Renal cortex interstitium (tissue), 11 donors: Measurements from ENCODE around the gene CNTD1. TPM values are rescaled to one million over a fixed set of nuclear protein-coding genes. Genes with fewer than 3 reads are reported as not detected.

Experiments
- DNase-seq, 11 donors: peaks; one replicate each; pipeline ENCODE4 v3.0.0-alpha.2; 2013; ENCODE audit warnings: low read depth in 9 of 11, low spot score in 4 of 11; ENCODE audit errors: extremely low read depth in 1 of 11
- polyA plus RNA-seq, 3 donors: library from polyadenylated mRNA; unstranded; fragments of 120-200 nt; gene quantifications; one replicate each; pipeline ENCODE4 v1.2.1, GENCODE V29; 2013; ENCODE audit not compliant: insufficient read length in 3 of 3

Gene CNTD1
- polyA plus RNA-seq, 3 donors: 1.4 to 3.4 (median 2.2) TPM

GRCh38 chr17:42775534-42776098, 23.0 kb upstream of the CNTD1 start:
- no peak for DNase-seq

DNA sequence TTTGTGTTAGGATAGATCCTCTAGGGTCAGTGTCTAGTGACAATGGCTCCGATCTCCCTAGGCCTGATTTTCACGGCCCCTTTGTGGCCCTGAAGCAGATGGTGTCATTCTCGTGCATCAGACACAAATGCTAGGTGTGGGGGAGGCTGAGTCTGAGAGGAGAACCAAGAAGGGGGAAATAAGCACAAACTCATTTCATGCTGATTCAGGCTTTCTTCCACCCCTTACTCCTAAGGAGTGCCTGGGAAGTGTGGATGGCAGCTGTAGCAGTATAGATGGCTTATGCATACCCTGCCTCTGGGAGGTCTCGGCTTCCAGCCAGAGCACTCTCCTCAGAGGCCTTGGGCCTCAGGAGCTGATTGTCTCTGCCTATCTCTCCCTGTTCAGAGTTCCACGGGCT, 20.1 kb upstream of the CNTD1 start:
- DNase-seq: no peak

DNA sequence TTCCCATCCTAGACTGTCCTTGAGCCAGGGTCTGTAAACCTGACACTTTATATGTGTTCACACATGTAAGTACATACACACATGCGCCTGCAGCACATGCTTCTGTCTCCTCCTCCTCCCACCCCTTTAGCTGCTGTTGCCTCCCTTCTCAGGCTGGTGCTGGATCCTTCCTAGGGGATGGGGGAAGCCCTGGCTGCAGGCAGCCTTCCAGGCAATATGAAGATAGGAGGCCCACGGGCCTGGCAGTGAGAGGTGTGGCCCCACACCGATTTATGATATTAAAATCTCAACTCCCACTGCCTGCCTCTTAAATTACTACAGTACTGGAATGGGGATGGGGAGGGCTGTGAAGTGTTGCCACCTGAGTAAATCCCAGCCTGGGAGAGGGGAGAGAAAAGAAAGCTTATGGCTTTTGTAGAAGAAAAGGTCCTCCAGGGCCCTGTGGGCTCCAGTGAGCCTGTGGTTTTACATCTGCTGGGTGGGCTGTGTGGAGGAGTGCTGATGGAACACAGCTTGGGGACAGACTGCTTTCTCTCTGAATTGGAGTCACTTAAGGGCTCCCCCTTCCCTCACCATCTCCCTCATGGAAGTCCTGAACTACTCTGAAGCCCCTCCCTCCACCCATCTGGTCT, 19.2 kb upstream of the CNTD1 start:
- DNase-seq: peak in 1 of 11 donors; percentile 42

DNA sequence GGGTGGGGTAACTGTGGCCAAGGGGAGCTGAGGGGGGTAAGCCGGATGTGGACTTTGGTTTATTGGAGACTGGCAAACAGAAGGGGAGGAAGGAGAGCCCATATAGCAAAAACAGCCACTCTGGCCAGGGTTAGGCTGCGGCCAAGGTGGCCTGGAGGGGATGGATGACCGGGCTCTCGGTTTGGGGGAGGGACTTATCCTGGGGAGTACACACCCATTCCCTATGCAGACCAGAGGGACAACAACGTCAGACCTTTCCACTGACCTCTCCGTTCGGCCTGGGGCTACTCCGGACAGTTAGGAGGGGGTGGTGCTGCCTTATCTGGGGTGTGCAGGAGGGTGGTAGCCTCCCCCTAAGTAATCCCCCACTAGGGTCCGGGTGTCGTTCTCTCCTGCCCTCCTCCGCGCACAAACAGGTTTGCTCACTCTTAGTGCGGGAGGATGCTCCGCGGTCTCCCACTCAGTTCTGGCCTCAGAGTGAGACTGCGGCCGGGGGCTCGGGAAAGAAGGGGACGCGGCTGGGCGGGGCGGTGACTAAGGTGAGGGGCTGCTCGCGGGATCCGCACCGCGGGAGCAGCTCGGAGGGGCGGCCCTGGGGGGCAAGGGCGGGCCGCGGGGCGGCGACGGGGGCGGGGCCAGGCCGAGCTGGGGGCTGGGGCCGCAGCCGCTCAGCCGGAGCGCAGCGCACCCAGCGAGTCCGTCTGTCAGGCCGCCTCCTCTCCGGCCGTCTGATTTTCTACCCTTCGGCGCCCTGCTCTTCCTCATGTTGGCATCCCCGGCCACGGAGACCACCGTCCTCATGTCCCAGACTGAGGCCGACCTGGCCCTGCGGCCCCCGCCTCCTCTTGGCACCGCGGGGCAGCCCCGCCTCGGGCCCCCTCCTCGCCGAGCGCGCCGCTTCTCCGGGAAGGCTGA, 18.5 kb upstream of the CNTD1 start, which contains the start of gene WNK4:
Gene WNK4, plus strand, starts transcription at position 675 of the 915 bp plus-strand sequence. Its CDS starts 89 bp downstream, at position 764.
- no peak for DNase-seq

- DNase-seq: no peak
These were observed 17.6 kb upstream of the CNTD1 start for GRCh38 chr17:42780851-42781638.

GRCh38 chr17:42781639-42782165, 17.0 kb upstream of the CNTD1 start:
- DNase-seq: no peak

- no peak for DNase-seq
These were observed 16.2 kb upstream of the CNTD1 start for GRCh38 chr17:42782166-42783061.

- no peak for DNase-seq
These were observed 15.4 kb upstream of the CNTD1 start for GRCh38 chr17:42783062-42783790.

- DNase-seq: no peak
These were observed 14.9 kb upstream of the CNTD1 start for GRCh38 chr17:42783791-42784138.

DNA sequence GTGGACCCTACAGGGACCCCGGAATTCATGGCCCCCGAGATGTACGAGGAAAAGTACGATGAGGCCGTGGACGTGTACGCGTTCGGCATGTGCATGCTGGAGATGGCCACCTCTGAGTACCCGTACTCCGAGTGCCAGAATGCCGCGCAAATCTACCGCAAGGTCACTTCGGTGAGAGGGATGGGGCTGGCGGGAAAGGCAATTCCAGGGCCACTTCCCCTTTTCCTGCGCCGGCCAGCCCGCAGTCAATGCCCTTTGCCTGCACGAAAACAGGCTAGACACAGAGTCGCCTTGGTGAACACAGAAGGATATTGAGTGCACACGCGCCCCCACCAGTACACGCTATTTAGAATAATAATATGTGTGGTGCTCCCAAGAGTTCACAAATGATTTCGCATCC, 14.3 kb upstream of the CNTD1 start:
- DNase-seq: no peak

DNA sequence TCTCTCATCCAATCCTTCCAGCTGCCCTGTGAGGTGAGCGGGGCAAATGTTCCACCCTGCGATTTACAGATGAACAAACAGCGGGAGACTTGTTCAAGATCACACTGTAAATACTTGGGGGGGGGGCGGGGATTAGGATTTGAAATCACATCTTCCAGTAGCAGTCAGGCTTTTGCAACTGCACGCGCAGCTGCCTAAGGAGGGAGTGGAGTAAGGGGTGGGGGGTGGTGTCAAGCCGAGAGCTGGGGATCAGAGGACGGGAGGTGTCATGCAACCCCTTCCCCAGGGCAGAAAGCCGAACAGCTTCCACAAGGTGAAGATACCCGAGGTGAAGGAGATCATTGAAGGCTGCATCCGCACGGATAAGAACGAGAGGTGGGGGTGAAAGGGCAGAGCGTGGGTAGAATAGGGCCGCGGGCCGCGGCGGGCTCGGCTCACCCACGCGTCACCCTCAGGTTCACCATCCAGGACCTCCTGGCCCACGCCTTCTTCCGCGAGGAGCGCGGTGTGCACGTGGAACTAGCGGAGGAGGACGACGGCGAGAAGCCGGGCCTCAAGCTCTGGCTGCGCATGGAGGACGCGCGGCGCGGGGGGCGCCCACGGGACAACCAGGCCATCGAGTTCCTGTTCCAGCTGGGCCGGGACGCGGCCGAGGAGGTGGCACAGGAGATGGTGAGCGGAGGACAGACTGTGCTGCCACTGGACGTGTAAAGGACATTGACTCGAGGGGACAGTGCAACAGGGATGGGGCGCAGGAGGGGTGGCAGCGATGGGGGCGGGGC, 13.7 kb upstream of the CNTD1 start:
- DNase-seq: no peak

DNA sequence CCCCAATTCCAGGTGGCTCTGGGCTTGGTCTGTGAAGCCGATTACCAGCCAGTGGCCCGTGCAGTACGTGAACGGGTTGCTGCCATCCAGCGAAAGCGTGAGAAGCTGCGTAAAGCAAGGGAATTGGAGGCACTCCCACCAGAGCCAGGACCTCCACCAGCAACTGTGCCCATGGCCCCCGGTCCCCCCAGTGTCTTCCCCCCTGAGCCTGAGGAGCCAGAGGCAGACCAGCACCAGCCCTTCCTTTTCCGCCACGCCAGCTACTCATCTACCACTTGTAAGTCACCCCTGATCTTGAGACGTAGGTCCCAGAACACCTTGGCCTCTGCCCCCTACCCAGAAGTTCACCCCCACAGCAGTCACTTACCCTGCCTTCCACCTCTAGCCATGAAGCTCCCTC, 11.4 kb upstream of the CNTD1 start:
- DNase-seq: no peak

DNA sequence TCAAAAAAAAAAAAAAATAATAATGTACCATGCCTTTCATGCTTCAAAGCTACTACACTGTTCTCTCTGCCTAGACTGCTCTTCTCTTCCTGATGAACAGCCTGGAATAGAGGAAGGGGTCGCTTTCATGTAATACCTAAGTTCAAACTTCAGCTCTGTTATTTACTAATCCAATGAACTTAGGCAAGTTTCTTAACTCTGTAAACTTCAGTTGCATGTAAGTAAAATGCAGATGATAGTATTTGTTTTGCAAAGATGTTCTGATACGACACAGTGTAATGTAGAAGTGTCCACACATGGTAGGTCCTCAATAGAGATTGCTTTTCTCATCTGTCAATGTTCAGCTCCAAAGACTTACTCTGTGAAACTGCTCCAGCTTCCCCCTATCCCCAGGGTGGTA, 6.7 kb upstream of the CNTD1 start:
- no peak for DNase-seq

DNA sequence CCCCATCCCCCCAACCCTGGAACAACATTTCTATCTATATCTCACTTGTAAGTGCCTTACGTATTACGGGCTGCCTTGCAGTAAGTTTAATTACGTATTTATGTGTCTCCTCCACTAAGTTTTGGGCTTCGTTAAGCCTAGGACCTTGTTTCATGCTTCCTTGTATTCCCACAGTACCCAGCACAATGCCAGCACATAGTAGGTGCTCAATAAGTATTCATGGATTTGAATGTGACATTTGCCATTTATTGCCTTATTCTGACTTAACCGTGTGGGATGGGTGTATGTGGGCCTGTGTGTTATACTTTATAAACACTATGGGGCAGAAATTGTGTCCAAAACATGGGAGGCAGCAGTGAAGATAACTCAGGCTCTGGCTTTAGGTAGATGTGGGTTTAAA, 6.1 kb upstream of the CNTD1 start:
- no peak for DNase-seq

GRCh38 chr17:42795061-42795460, 3.6 kb upstream of the CNTD1 start:
- no peak for DNase-seq

GRCh38 chr17:42795465-42795864, 3.2 kb upstream of the CNTD1 start:
- DNase-seq: no peak
